ENCODE results near the gene CEP20. TPM values are rescaled to one million over a fixed set of nuclear protein-coding genes. Genes with fewer than 3 reads are reported as not detected.

The CEP20 gene
- total RNA-seq, 1 donor: 48.9 TPM

- Histone ChIP-seq H3K4me2 (ENCODE audit: insufficient read depth, low read length) (no peak overlapping the region), H3K79me2 (ENCODE audit: insufficient read depth, low read length) (peaks cover 17% of the 10 kb centered on the region), H2AFZ (ENCODE audit: low read length) (no peak overlapping the region), H4K20me1 (ENCODE audit: insufficient read depth, low read length) (no peaks in the 10 kb centered on the region), H3K27me3 (ENCODE audit: insufficient read depth, low read length) (no peaks in the 10 kb centered on the region), H3K9me3 (ENCODE audit: low read depth, low read length) (no peaks in the 10 kb centered on the region), H3K27ac (ENCODE audit: low read depth, low read length) (no peak overlapping the region), H3K36me3 (ENCODE audit: insufficient read depth, low read length) (no peaks in the 10 kb centered on the region), H3K4me1 (ENCODE audit: insufficient read depth, low read length) (peaks cover 14% of the 10 kb centered on the region), H3K4me3 (ENCODE audit: insufficient read depth, low read length) (no peak overlapping the region)
- DNase-seq (ENCODE audit: insufficient read length, low spot score, missing footprints): no peak
- TF ChIP-seq CTCF (IDR thresholded peaks at IDR 0.05; ENCODE audit: extremely low read depth, low read depth, low read length): no peak
Measured at GRCh38 chr16:15891508-15891907, 3.1 kb upstream of the CEP20 start.

- Histone ChIP-seq H3K4me2 (ENCODE audit: insufficient read depth, low read length) (peak overlapping the region; percentile 91), H3K9me3 (ENCODE audit: low read depth, low read length) (no peaks in the 10 kb centered on the region), H3K27me3 (ENCODE audit: insufficient read depth, low read length) (no peaks in the 10 kb centered on the region), H3K36me3 (ENCODE audit: insufficient read depth, low read length) (peaks cover 2% of the 10 kb centered on the region), H2AFZ (ENCODE audit: low read length) (no peak overlapping the region), H4K20me1 (ENCODE audit: insufficient read depth, low read length) (no peaks in the 10 kb centered on the region), H3K79me2 (ENCODE audit: insufficient read depth, low read length) (peaks cover 58% of the 10 kb centered on the region), H3K4me1 (ENCODE audit: insufficient read depth, low read length) (peaks cover 17% of the 10 kb centered on the region), H3K27ac (ENCODE audit: low read depth, low read length) (peak overlapping the region; percentile 88), H3K4me3 (ENCODE audit: insufficient read depth, low read length) (peak overlapping the region; percentile 95)
- DNase-seq (ENCODE audit: insufficient read length, low spot score, missing footprints): no peak
- TF ChIP-seq CTCF (IDR thresholded peaks at IDR 0.05; ENCODE audit: extremely low read depth, low read depth, low read length): no peak
Measured at GRCh38 chr16:15887283-15887682, 1.1 kb downstream of the CEP20 start.

- H3K27ac ChIP-seq (ENCODE audit: low read depth, low read length): no peak overlapping the region
- no peaks in the 10 kb centered on the region for H4K20me1 ChIP-seq (ENCODE audit: insufficient read depth, low read length)
- H3K79me2 ChIP-seq (ENCODE audit: insufficient read depth, low read length): peaks cover 67% of the 10 kb centered on the region
- no peaks in the 10 kb centered on the region for H3K9me3 ChIP-seq (ENCODE audit: low read depth, low read length)
- no peak for TF ChIP-seq CTCF (IDR thresholded peaks at IDR 0.05; ENCODE audit: extremely low read depth, low read depth, low read length)
- H3K4me3 ChIP-seq (ENCODE audit: insufficient read depth, low read length): no peak overlapping the region
- H3K36me3 ChIP-seq (ENCODE audit: insufficient read depth, low read length): peaks cover 10% of the 10 kb centered on the region
- H2AFZ ChIP-seq (ENCODE audit: low read length): no peak overlapping the region
- DNase-seq (ENCODE audit: insufficient read length, low spot score, missing footprints): no peak
- H3K27me3 ChIP-seq (ENCODE audit: insufficient read depth, low read length): no peaks in the 10 kb centered on the region
- H3K4me1 ChIP-seq (ENCODE audit: insufficient read depth, low read length): peaks cover 23% of the 10 kb centered on the region
- no peak overlapping the region for H3K4me2 ChIP-seq (ENCODE audit: insufficient read depth, low read length)
Measured at GRCh38 chr16:15886078-15886477, 2.3 kb downstream of the CEP20 start.

GRCh38 chr16:15885560-15886001 lies 2.8 kb downstream of the CEP20 start:
- Histone ChIP-seq H3K79me2 (ENCODE audit: insufficient read depth, low read length) (peaks cover 69% of the 10 kb centered on the region), H3K4me3 (ENCODE audit: insufficient read depth, low read length) (no peak overlapping the region), H4K20me1 (ENCODE audit: insufficient read depth, low read length) (no peaks in the 10 kb centered on the region), H3K27me3 (ENCODE audit: insufficient read depth, low read length) (no peaks in the 10 kb centered on the region), H3K4me1 (ENCODE audit: insufficient read depth, low read length) (peaks cover 28% of the 10 kb centered on the region), H2AFZ (ENCODE audit: low read length) (no peak overlapping the region), H3K4me2 (ENCODE audit: insufficient read depth, low read length) (no peak overlapping the region), H3K27ac (ENCODE audit: low read depth, low read length) (no peak overlapping the region), H3K36me3 (ENCODE audit: insufficient read depth, low read length) (peaks cover 10% of the 10 kb centered on the region), H3K9me3 (ENCODE audit: low read depth, low read length) (no peaks in the 10 kb centered on the region)
- no peak for TF ChIP-seq CTCF (IDR thresholded peaks at IDR 0.05; ENCODE audit: extremely low read depth, low read depth, low read length)
- no peak for DNase-seq (ENCODE audit: insufficient read length, low spot score, missing footprints)
